H9 (cell line): ENCODE data around the gene CERS6. TPM values are rescaled to one million over a fixed set of nuclear protein-coding genes. Genes with fewer than 3 reads are reported as not detected.

Experiments used
- DNase-seq: peaks from one replicate; pipeline ENCODE4 v3.0.0-alpha.2; 2017
- H2AFZ ChIP-seq: one replicate; pipeline ENCODE4 v1.6.1; 2013; ENCODE audit warnings: mild to moderate bottlenecking, low read length, control low read depth, moderate library complexity
- H2AK5ac ChIP-seq: 2 replicates; pipeline ENCODE4 v1.6.1; 2013; ENCODE audit warnings: low read length, control low read depth, mixed read lengths; ENCODE audit not compliant: insufficient read length
- H2BK120ac ChIP-seq: one replicate; pipeline ENCODE4 v1.6.1; 2013; ENCODE audit warnings: low read depth, mild to moderate bottlenecking, low read length, control low read depth, inconsistent platforms; ENCODE audit not compliant: poor library complexity, severe bottlenecking
- H2BK12ac ChIP-seq: 2 replicates; pipeline ENCODE4 v1.6.1; 2013; ENCODE audit warnings: low read length, control low read depth, mixed read lengths, low read depth; ENCODE audit not compliant: insufficient read length
- H2BK15ac ChIP-seq: 2 replicates; pipeline ENCODE4 v1.6.1; 2013; ENCODE audit warnings: low read depth, low read length, control low read depth
- H2BK20ac ChIP-seq: one replicate; pipeline ENCODE4 v1.6.1; 2013; ENCODE audit warnings: low read depth, mild to moderate bottlenecking, low read length, control low read depth, inconsistent platforms; ENCODE audit not compliant: poor library complexity, severe bottlenecking
- H2BK5ac ChIP-seq: 2 replicates; pipeline ENCODE4 v1.6.1; 2013; ENCODE audit warnings: low read length, control low read depth, mixed read lengths; ENCODE audit not compliant: insufficient read length
- H3K14ac ChIP-seq: 2 replicates; pipeline ENCODE4 v1.6.1; 2013; ENCODE audit warnings: low read length, control low read depth; ENCODE audit not compliant: insufficient read depth
- H3K18ac ChIP-seq: 2 replicates; pipeline ENCODE4 v1.6.1; 2013; ENCODE audit warnings: low read depth, mild to moderate bottlenecking, mixed read lengths, low read length, control low read depth; ENCODE audit not compliant: insufficient read length
- H3K23ac ChIP-seq: 2 replicates; pipeline ENCODE4 v1.6.1; 2013; ENCODE audit warnings: low read length, control low read depth, mixed read lengths, low read depth; ENCODE audit not compliant: insufficient read length
- H3K23me2 ChIP-seq: 2 replicates; pipeline ENCODE4 v1.6.1; 2013; ENCODE audit warnings: low read depth, mild to moderate bottlenecking, mixed read lengths, low read length, control low read depth; ENCODE audit not compliant: insufficient read length, poor library complexity, severe bottlenecking
- H3K27ac ChIP-seq: 2 replicates; pipeline ENCODE4 v1.5.1; 2013; ENCODE audit warnings: low read length, control low read depth, mixed read lengths, low read depth; ENCODE audit not compliant: insufficient read length
- H3K27me3 ChIP-seq: 2 replicates; pipeline ENCODE4 v1.6.1; 2013; ENCODE audit warnings: low read length, control low read depth, inconsistent platforms; ENCODE audit not compliant: insufficient read depth
- H3K4ac ChIP-seq: 2 replicates; pipeline ENCODE4 v1.6.1; 2013; ENCODE audit warnings: low read depth, mild to moderate bottlenecking, control low read depth, inconsistent platforms, low read length, moderate library complexity
- H3K4me1 ChIP-seq: 2 replicates; pipeline ENCODE4 v1.6.1; 2013; ENCODE audit warnings: low read length, control low read depth, inconsistent platforms; ENCODE audit not compliant: insufficient read depth
- H3K4me2 ChIP-seq: 2 replicates; pipeline ENCODE4 v1.6.1; 2013; ENCODE audit warnings: low read length, control low read depth, mixed read lengths; ENCODE audit not compliant: insufficient read length, insufficient read depth
- H3K56ac ChIP-seq: 2 replicates; pipeline ENCODE4 v1.6.1; 2013; ENCODE audit warnings: low read depth, mild to moderate bottlenecking, mixed read lengths, low read length, control low read depth; ENCODE audit not compliant: insufficient read length
- H3K79me1 ChIP-seq: 2 replicates; pipeline ENCODE4 v1.6.1; 2013; ENCODE audit warnings: low read depth, mild to moderate bottlenecking, moderate library complexity, low read length, control low read depth, inconsistent platforms; ENCODE audit not compliant: insufficient read depth, poor library complexity, severe bottlenecking
- H3K79me2 ChIP-seq: 2 replicates; pipeline ENCODE4 v1.6.1; 2013; ENCODE audit warnings: low read length, control low read depth, inconsistent platforms; ENCODE audit not compliant: insufficient read depth
- H3K9ac ChIP-seq: 2 replicates; pipeline ENCODE4 v1.6.1; 2013; ENCODE audit warnings: low read length, control low read depth, mixed read lengths; ENCODE audit not compliant: insufficient read length; ENCODE audit errors: extremely low read depth
- H3K9me3 ChIP-seq: one replicate; pipeline ENCODE4 v1.6.1; 2013; ENCODE audit warnings: low read depth, low read length, inconsistent platforms; ENCODE audit not compliant: control insufficient read depth
- H3T11ph ChIP-seq: one replicate; pipeline ENCODE4 v1.6.1; 2013; ENCODE audit warnings: mild to moderate bottlenecking, low read length, control low read depth, inconsistent platforms
- H4K20me1 ChIP-seq: one replicate; pipeline ENCODE4 v1.6.1; 2013; ENCODE audit not compliant: control insufficient read depth, insufficient read length, insufficient read depth
- H4K5ac ChIP-seq: 2 replicates; pipeline ENCODE4 v1.6.1; 2013; ENCODE audit warnings: low read depth, mild to moderate bottlenecking, mixed read lengths, low read length, control low read depth; ENCODE audit not compliant: insufficient read length
- H4K8ac ChIP-seq: replicated peaks from 2 replicates; pipeline ENCODE4 v1.6.1; 2013; ENCODE audit warnings: low read length, control low read depth, mixed read lengths, low read depth; ENCODE audit not compliant: insufficient read length
- H4K91ac ChIP-seq: 2 replicates; pipeline ENCODE4 v1.6.1; 2013; ENCODE audit warnings: low read depth, mild to moderate bottlenecking, moderate library complexity, mixed read lengths, low read length, control low read depth; ENCODE audit not compliant: insufficient read length
- H3K27ac Mint-ChIP-seq, 3 experiments: 2 replicates in 2 of 3; 3 replicates in 1 of 3; pipeline ENCODE4 v1.8.0; 2020 to 2021; ENCODE audit warnings: mixed read lengths in 3 of 3, mild to moderate bottlenecking in 1 of 3, moderate library complexity in 1 of 3
- H3K27me3 Mint-ChIP-seq: 2 replicates; pipeline ENCODE4 v1.8.0; 2021; ENCODE audit warnings: low read depth, mild to moderate bottlenecking, moderate library complexity, mixed read lengths
- H3K36me3 Mint-ChIP-seq, 3 experiments: 2 replicates in 2 of 3; 3 replicates in 1 of 3; pipeline ENCODE4 v1.8.0; 2020 to 2021; ENCODE audit warnings: low read depth in 3 of 3, mixed read lengths in 3 of 3; ENCODE audit not compliant: insufficient read depth in 1 of 3
- H3K4me1 Mint-ChIP-seq, 2 experiments: 2 replicates each; pipeline ENCODE4 v1.8.0; 2020; ENCODE audit warnings: mixed read lengths in 2 of 2
- H3K4me3 Mint-ChIP-seq, 2 experiments: 2 replicates in 1 of 2; 3 replicates in 1 of 2; pipeline ENCODE4 v1.8.0; 2020 to 2021; ENCODE audit warnings: mild to moderate bottlenecking in 2 of 2, mixed read lengths in 2 of 2, moderate library complexity in 1 of 2
- H3K9me3 Mint-ChIP-seq, 2 experiments: 2 replicates in 1 of 2; 3 replicates in 1 of 2; pipeline ENCODE4 v1.8.0; 2020; ENCODE audit warnings: mild to moderate bottlenecking in 2 of 2, mixed read lengths in 2 of 2, moderate library complexity in 1 of 2
- CTCF ChIP-seq: fragments of 200-600 bp; sonication (generic); conservative IDR thresholded peaks from 3 replicates; pipeline ENCODE4 v1.8.0; 2021; ENCODE audit warnings: antibody characterized with exemption, mild to moderate bottlenecking
- total RNA-seq: library from RNA; stranded (reverse); gene quantifications from 2 replicates; pipeline ENCODE4 v1.2.1, GENCODE V29; 2021

Gene CERS6
- total RNA-seq, 1 experiment from 2014 or later = 17.7 TPM

- peaks cover 5% of the 10 kb centered on the region; the same call in 1 of the 2 replicates for H3K79me2 ChIP-seq
Measured at GRCh38 chr2:168528469-168528868, 72.4 kb downstream of the CERS6 start.

More at GRCh38 chr2:168528469-168528868, 72.4 kb downstream of the CERS6 start:
- H2BK20ac ChIP-seq = no peak overlapping the region
- H3K4me2 ChIP-seq = no peak overlapping the region
- H3K36me3 Mint-ChIP-seq = peaks cover 0 to 5% (median 3%) of the 10 kb centered on the region in 3 experiments; a peak in 2 of 7 replicates
- H3K27me3 ChIP-seq = no peaks in the 10 kb centered on the region
- H3K14ac ChIP-seq = no peak overlapping the region
- H4K8ac ChIP-seq = no peak overlapping the region
- H2BK120ac ChIP-seq = no peak overlapping the region
- no peak for DNase-seq
- peaks cover 0 to 2% of the 10 kb centered on the region in 2 experiments; a peak in 2 of 5 replicates for H3K9me3 Mint-ChIP-seq
- H3K27ac Mint-ChIP-seq = no peak overlapping the region
- no peaks in the 10 kb centered on the region for H3K9me3 ChIP-seq
- H2AK5ac ChIP-seq = no peak overlapping the region
- H3K9ac ChIP-seq = no peak overlapping the region
- H3T11ph ChIP-seq = no peak overlapping the region
- no peak overlapping the region for H2BK12ac ChIP-seq
- H4K5ac ChIP-seq = no peak overlapping the region
- no peak overlapping the region for H2AFZ ChIP-seq
- no peaks in the 10 kb centered on the region for H3K23me2 ChIP-seq
- H3K27me3 Mint-ChIP-seq = no peaks in the 10 kb centered on the region
- no peak overlapping the region for H2BK15ac ChIP-seq
- H3K27ac ChIP-seq = no peak overlapping the region
- H3K4ac ChIP-seq = no peak overlapping the region
- no peak overlapping the region for H3K56ac ChIP-seq
- no peak overlapping the region for H2BK5ac ChIP-seq
- no peak overlapping the region for H3K4me3 Mint-ChIP-seq
- peaks cover 2% of the 10 kb centered on the region for H3K79me1 ChIP-seq
- TF ChIP-seq CTCF = no peak
- H3K4me1 ChIP-seq = peaks cover 5% of the 10 kb centered on the region; the same call in 1 of the 2 replicates
- H4K20me1 ChIP-seq = no peaks in the 10 kb centered on the region
- H3K18ac ChIP-seq = no peak overlapping the region
- H4K91ac ChIP-seq = no peak overlapping the region
- H3K4me1 Mint-ChIP-seq = peaks cover 42 to 47% of the 10 kb centered on the region in 2 experiments
- H3K23ac ChIP-seq = no peak overlapping the region
